DMS153 treated with DMSO at 0.1 percent for 48 hours (cell line): ENCODE data around the gene RYR2.
"Not testable (repeated sequence)": the region's sequence is repeated elsewhere in the genome, so short reads cannot be mapped to it uniquely, and the experiment has no call there.

ENCODE experiments used
- DNase-seq: peaks from one replicate; lab custom pipeline; 2025; ENCODE audit not compliant: unreplicated experiment; lab: John Stamatoyannopoulos, UW

RYR2 gene

GRCh38 chr1:237834048-237834447 is 792.1 kb downstream of the RYR2 start:
- no peak for DNase-seq

GRCh38 chr1:237834461-237834860 is 792.5 kb downstream of the RYR2 start:
- DNase-seq: no peak

DNA sequence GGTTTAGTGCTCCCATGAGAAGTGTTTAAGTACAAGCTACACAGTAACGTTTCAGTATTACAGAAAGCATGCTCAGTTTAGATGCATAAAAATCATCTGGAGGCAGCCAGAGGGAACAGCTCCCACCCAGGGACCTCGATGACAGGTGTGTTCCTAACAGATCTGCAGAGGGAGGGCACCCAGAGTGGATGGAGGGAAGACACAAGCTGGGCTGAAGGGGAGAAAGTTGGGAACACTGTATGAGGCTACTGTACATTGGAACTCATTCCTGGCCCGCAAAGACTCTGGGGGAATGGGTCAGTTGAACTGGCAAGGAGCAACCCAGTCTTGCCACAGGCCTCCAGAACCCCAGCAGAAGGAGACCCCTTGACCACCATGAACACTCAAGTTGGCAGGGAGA is 796.3 kb downstream of the RYR2 start:
- DNase-seq: no peak

DNA sequence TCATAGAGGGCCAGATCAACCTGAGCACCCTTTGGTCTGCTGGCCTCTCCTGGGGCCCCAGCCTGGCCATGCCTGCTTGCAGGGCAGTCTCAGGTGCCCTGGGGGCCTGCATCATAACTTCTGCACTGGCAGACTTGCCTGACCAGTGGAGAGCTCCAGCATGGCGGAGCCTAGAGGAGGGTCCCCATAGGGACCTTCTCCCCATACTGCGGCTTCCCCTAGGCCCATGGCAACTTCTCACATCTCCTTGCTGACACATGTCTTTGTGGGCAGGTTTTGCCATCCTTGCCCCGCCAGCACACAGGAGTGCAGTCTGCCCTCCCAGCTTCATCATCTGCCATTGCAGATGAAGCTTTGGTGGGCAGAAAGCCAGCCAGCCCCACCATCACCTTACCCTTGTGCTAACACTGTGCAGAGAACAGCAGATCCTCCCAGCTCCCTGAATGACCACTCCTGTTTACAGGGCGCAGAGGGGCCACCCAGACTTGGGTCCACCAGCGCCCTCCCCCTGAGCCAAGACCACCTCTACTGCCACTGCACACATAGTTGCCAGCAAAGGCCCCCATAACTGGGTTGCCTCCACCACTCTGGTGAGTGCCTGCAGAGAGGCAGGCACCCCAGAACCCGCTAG is 797.0 kb downstream of the RYR2 start:
- DNase-seq: no peak

DNA sequence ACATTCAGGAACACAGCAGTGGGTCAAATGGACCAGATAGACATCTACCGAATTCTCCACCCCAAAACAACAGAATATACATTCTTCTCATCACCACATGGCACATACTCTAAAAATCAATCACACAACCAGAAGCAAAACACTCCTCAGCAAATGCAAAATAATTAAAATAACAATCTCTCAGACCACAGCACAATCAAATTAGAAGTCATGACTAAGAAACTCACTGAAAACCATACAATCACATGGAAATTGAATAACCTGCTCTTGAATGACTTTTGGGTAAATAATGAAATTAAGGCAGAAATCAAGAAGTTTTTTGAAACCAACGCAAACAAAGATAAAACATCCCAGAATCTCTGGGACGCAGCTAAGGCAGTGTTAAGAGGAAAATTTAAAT is 799.5 kb downstream of the RYR2 start:
- no peak for DNase-seq

GRCh38 chr1:237843516-237843915 is 801.5 kb downstream of the RYR2 start:
- DNase-seq: not testable (repeated sequence)

GRCh38 chr1:237851210-237851845 is 809.3 kb downstream of the RYR2 start:
- peak; percentile 1 for DNase-seq

- DNase-seq: peak; percentile 1
Observed at GRCh38 chr1:237852342-237852741, 810.4 kb downstream of the RYR2 start.

GRCh38 chr1:237857455-237857854 is 815.5 kb downstream of the RYR2 start:
- DNase-seq: no peak

GRCh38 chr1:237858992-237859391 is 817.0 kb downstream of the RYR2 start:
- DNase-seq: no peak

DNA sequence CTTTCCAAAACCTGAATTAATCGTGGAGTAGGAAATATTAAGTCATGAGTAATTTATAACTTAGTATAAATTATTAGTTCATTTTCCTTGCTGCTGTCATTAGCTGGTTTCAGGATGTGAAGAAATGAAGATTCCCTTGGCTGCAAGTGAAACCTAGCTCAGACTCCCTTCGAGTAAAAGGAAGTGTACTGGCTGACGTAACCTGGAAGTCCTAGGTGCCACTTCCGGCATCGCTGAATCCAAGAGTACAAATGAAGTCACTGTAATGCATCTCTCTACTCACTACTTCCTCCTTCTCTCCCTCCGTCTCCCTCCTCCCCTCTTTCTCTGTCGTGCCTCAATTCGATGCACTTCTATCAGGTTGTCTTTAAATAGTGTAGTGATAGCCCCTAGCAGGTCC is 820.0 kb downstream of the RYR2 start:
- no peak for DNase-seq

- DNase-seq: no peak
Observed at GRCh38 chr1:237863234-237863633, 821.2 kb downstream of the RYR2 start.

DNA sequence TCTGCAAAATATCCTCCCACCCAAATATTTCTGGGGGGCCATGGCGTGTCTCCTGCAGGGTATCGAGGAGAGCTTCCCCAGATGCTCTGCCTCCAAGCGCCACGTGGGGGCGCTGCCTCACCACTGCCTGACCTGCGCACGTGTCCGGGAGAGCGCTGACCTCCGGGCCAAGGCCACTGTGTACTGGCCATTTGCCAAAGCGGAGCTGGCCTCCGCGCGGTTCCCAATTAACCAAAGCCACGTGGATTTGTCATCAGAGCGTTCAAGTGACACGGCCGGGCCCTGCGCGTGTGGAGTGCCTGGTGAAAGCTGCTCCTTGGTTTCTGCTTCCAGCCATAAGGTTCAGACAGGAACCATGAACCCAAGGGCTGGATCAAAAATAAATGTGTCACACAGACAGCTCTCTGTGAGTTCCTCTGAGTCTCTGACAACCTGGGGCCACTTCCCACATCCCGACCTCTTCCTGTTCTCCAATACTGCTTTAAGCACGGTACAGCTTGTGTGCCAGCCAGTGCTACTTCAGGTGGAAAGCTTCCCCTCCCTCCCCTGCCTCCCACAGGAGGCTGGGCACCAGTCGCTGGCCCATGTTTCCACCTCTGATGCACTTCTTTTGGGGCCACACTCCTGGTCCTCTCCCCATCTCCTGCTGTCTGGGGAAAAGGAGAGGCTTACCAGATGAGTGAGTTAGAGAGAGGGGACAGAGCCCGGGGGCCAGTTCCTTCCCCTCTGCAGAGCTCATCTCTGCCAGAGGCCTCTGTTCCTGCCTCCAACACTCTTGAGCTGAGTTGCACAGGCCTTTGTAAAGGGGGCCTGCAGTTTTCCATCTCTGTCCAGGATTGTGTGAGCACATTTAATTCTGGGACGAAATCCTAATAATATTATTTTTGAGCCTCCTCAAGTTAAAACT is 822.6 kb downstream of the RYR2 start:
- peak; percentile 22 for DNase-seq

- DNase-seq: no peak
Observed at GRCh38 chr1:237867380-237867888, 825.5 kb downstream of the RYR2 start.

GRCh38 chr1:237868817-237869600 is 827.0 kb downstream of the RYR2 start:
- DNase-seq: no peak

- DNase-seq: no peak
Observed at GRCh38 chr1:237873487-237874211, 831.7 kb downstream of the RYR2 start.

DNA sequence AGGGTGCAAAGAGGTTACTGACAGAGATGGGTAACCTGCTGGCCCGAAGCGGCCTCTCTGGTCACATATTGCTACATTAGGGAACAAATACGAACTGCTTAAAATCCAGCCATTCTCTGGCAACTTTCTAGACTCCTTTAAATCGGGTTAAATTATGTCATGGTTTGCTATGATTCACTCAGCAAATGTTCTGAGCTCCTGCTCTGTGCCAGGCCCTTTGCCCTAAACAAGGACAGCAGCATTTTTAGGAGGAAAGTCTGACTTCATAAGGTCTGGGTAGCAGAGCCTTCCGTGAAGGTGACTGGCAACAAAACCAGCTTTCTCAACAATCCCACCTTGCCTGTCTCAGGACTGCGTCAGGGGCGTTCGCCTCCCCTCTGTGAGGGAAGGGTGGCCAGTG is 833.3 kb downstream of the RYR2 start:
- no peak for DNase-seq

DNA sequence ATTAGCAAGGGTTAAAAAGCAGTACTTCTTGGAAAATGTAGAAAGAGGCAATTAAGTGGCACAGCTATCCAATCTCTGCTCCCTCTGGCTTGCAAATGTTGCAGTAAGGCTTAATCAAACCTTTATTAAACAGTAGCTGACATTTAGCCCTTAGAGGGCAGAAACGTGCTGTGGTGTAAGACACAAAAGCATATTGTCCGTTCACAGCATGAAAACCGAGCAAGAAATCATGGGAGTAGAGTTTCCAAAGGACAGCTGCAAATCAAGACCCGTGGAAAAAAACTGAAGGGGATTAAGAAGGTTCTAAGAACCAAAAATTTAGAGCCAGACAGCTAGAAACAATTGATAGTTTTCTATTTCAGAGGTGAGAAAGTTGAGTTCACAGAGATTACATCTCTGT is 835.6 kb downstream of the RYR2 start:
- no peak for DNase-seq

DNA sequence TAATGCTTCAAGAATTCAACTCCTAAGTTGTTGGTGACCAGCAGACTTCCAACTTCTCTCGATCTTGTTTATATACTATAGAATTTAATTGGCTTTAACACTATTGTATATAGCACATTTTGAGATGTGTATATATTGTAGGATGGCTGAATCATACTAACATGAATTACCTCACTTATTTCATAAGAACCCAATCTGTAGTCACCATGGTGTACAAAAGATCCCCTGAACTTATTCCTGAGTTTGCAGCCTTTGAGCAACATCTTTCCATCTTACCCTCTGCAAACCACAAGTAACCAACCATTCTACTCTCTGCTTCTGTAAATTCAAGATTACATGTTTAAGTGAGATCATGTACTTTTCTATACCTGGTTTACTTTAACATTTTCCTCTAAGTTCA is 836.4 kb downstream of the RYR2 start:
- no peak for DNase-seq

DNA sequence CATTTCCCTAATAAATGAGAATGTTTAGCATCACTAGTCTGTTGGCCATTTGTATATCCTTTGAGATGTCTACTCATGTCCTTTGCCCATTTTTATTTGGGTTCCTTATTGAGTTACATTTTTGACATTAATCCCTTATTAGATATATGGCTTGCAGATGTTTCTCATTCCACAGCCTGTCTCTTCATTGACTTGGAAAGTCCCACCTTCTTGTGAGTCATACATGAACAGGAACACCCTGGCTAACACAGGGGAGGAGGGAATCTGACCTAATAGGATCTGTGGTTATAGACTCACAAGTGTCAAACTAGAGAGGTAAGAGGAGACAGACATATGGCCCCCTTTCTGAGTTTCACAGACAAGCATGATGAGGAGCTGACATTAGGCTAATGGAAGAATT is 837.2 kb downstream of the RYR2 start:
- DNase-seq: no peak
